GM23338 (cell line): ENCODE data around the gene TMUB1. TPM values are rescaled to one million over a fixed set of nuclear protein-coding genes. Genes with fewer than 3 reads are reported as not detected.

Experiments
- ATAC-seq: fragments of 200-7000 bp; cut with Tn5 transposase; 3 replicates; pipeline ENCODE4 v1.9.1; 2020
- DNase-seq: peaks from one replicate; pipeline ENCODE4 v3.0.0-alpha.2; 2015; ENCODE audit warnings: low spot score
- H2AFZ ChIP-seq: fragments of 200-600 bp; sonication (generic); 2 replicates; pipeline ENCODE4 v1.8.0; 2016; ENCODE audit warnings: antibody characterized with exemption, mild to moderate bottlenecking, moderate library complexity
- H3F3A ChIP-seq: fragments of 200-600 bp; sonication (generic); replicated peaks from 2 replicates; pipeline ENCODE4 v1.8.0; 2017; ENCODE audit warnings: antibody characterized with exemption, mixed run types, low read depth
- H3K27ac ChIP-seq: fragments of 200-600 bp; sonication (generic); 2 replicates; pipeline ENCODE4 v1.6.1; 2016; ENCODE audit warnings: low read depth
- H3K27me3 ChIP-seq: fragments of 200-600 bp; sonication (generic); 2 replicates; pipeline ENCODE4 v1.8.0; 2016; ENCODE audit warnings: mild to moderate bottlenecking, mixed run types, moderate library complexity; ENCODE audit not compliant: insufficient read depth
- H3K36me3 ChIP-seq: fragments of 200-600 bp; sonication (generic); 2 replicates; pipeline ENCODE4 v1.8.0; 2016; ENCODE audit warnings: mild to moderate bottlenecking; ENCODE audit not compliant: insufficient read depth
- H3K4me1 ChIP-seq: fragments of 200-600 bp; sonication (generic); 2 replicates; pipeline ENCODE4 v1.8.0; 2016; ENCODE audit warnings: mild to moderate bottlenecking, moderate library complexity; ENCODE audit not compliant: insufficient read depth
- H3K4me2 ChIP-seq: fragments of 200-600 bp; sonication (generic); 2 replicates; pipeline ENCODE4 v1.7.1; 2017; ENCODE audit warnings: mixed run types
- H3K4me3 ChIP-seq: fragments of 200-600 bp; sonication (generic); 2 replicates; pipeline ENCODE4 v1.6.1; 2016; ENCODE audit warnings: mixed run types
- H3K79me2 ChIP-seq: fragments of 200-600 bp; sonication (generic); replicated peaks from 2 replicates; pipeline ENCODE4 v1.8.0; 2017; ENCODE audit warnings: mild to moderate bottlenecking; ENCODE audit not compliant: insufficient read depth
- H3K9me2 ChIP-seq: fragments of 200-600 bp; sonication (generic); 2 replicates; pipeline ENCODE4 v1.8.0; 2017; ENCODE audit not compliant: insufficient read depth
- H4K20me1 ChIP-seq: fragments of 200-600 bp; sonication (generic); replicated peaks from 2 replicates; pipeline ENCODE4 v1.8.0; 2017; ENCODE audit warnings: mild to moderate bottlenecking; ENCODE audit not compliant: insufficient read depth
- H3K27ac Mint-ChIP-seq: 2 replicates; pipeline ENCODE4 v1.8.0; 2020; ENCODE audit warnings: inconsistent platforms, mild to moderate bottlenecking, moderate library complexity, mixed read lengths
- H3K27me3 Mint-ChIP-seq: 3 replicates; pipeline ENCODE4 v1.8.0; 2022; ENCODE audit warnings: low read depth, mild to moderate bottlenecking, moderate library complexity, mixed read lengths, inconsistent platforms; ENCODE audit not compliant: insufficient read depth, poor library complexity
- H3K36me3 Mint-ChIP-seq: 3 replicates; pipeline ENCODE4 v1.8.0; 2021; ENCODE audit warnings: low read depth, mild to moderate bottlenecking, inconsistent platforms, moderate library complexity, mixed read lengths
- H3K4me1 Mint-ChIP-seq: 3 replicates; pipeline ENCODE4 v1.8.0; 2020; ENCODE audit warnings: mild to moderate bottlenecking, inconsistent platforms, mixed read lengths
- H3K4me3 Mint-ChIP-seq: 3 replicates; pipeline ENCODE4 v1.8.0; 2021; ENCODE audit warnings: moderate library complexity, mild to moderate bottlenecking, inconsistent platforms, mixed read lengths
- H3K9me3 Mint-ChIP-seq: 3 replicates; pipeline ENCODE4 v1.8.0; 2020; ENCODE audit warnings: moderate library complexity, mild to moderate bottlenecking, inconsistent platforms, mixed read lengths
- CREB1 ChIP-seq: fragments of 250-450 bp; sonication (Bioruptor Pico); IDR thresholded peaks from 2 replicates; pipeline ENCODE4 v1.5.0; 2020; ENCODE audit warnings: low read depth, mild to moderate bottlenecking, moderate library complexity
- CTCF ChIP-seq, 2 experiments: fragments of 200-600 bp in 1 of 2; sonication (generic) in 1 of 2; conservative IDR thresholded peaks; 2 replicates each; pipeline versions ENCODE4 v1.5.1 to v1.6.1; 2016 to 2017; ENCODE audit warnings: antibody characterized with exemption in 2 of 2, low read depth in 2 of 2, mild to moderate bottlenecking in 2 of 2, moderate library complexity in 1 of 2
- ETS1 ChIP-seq: IDR thresholded peaks from 2 replicates; pipeline ENCODE4 v1.6.1; 2016; ENCODE audit warnings: antibody characterized with exemption
- JUNB ChIP-seq: IDR thresholded peaks from one replicate; pipeline ENCODE4 v1.6.1; 2016; ENCODE audit warnings: antibody characterized with exemption; ENCODE audit not compliant: unreplicated experiment
- NANOG ChIP-seq: IDR thresholded peaks from 2 replicates; pipeline ENCODE4 v1.6.1; 2016; ENCODE audit warnings: antibody characterized with exemption, borderline replicate concordance
- REST ChIP-seq: IDR thresholded peaks from one replicate; pipeline ENCODE4 v1.6.1; 2018; ENCODE audit warnings: antibody characterized with exemption; ENCODE audit not compliant: unreplicated experiment
- STAT1 ChIP-seq: IDR thresholded peaks from one replicate; pipeline ENCODE4 v1.6.1; 2016; ENCODE audit warnings: antibody characterized with exemption; ENCODE audit not compliant: unreplicated experiment
- ZNF331 ChIP-seq: fragments of 250-450 bp; sonication (Bioruptor Pico); IDR thresholded peaks from 2 replicates; pipeline ENCODE4 v1.5.0; 2020; ENCODE audit warnings: low read depth, mild to moderate bottlenecking, moderate library complexity
- ZNF462 ChIP-seq: fragments of 250-450 bp; sonication (Bioruptor Pico); IDR thresholded peaks from 2 replicates; pipeline ENCODE4 v1.5.0; 2020; ENCODE audit warnings: mild to moderate bottlenecking, moderate library complexity
- polyA plus RNA-seq: library from polyadenylated mRNA; unstranded; fragments of >200 nt; fragmentation: Nextera tagmentation; extraction: Ambion mirVana; gene quantifications from 2 replicates; pipeline ENCODE4 v1.2.1, GENCODE V29; 2016
- total RNA-seq: library from RNA; depleted of rRNA; stranded (reverse); fragments of >200 nt; shearing (Covaris generic); gene quantifications from 2 replicates; pipeline ENCODE4 v1.2.3, GENCODE V29; 2014

The TMUB1 gene
- total and polyA plus RNA-seq, 2 experiments from 2014 or later: 47.6 to 61.1 TPM

- no peak for TF ChIP-seq ZNF462 (CRISPR knock-in tag)
- TF ChIP-seq CREB1 (CRISPR knock-in tag): no peak
- no peak for TF ChIP-seq NANOG
Observed at GRCh38 chr7:151066273-151066974, 16.9 kb downstream of the TMUB1 start (continued).

- TF ChIP-seq CTCF (conservative IDR thresholded peaks at IDR 0.05; ENCODE audit: low read depth in 2 of 2): no peak
- TF ChIP-seq NANOG: no peak
- TF ChIP-seq REST: no peak
- TF ChIP-seq STAT1: no peak
- TF ChIP-seq ETS1: no peak
- TF ChIP-seq JUNB: no peak
- no peak for TF ChIP-seq ZNF331 (CRISPR knock-in tag)
- H3F3A ChIP-seq: peaks cover 15% of the 10 kb centered on the region
- ATAC-seq: no peak
- H3K36me3 ChIP-seq: peaks cover 16% of the 10 kb centered on the region
- peaks cover 31% of the 10 kb centered on the region for H3K27me3 Mint-ChIP-seq
- H2AFZ ChIP-seq: no peak overlapping the region
- H3K9me2 ChIP-seq: no peaks in the 10 kb centered on the region
- no peak overlapping the region for H3K4me3 ChIP-seq
- H3K4me1 ChIP-seq: peaks cover 29% of the 10 kb centered on the region
- H3K27me3 ChIP-seq: peaks cover 11% of the 10 kb centered on the region; the same call in 1 of the 2 replicates
- H3K79me2 ChIP-seq: peaks cover 11% of the 10 kb centered on the region
- no peak overlapping the region for H3K27ac Mint-ChIP-seq
- DNase-seq: no peak
- no peaks in the 10 kb centered on the region for H3K9me3 Mint-ChIP-seq
- H3K4me1 Mint-ChIP-seq: peaks cover 32% of the 10 kb centered on the region
- peaks cover 46% of the 10 kb centered on the region for H3K36me3 Mint-ChIP-seq
- H3K4me3 Mint-ChIP-seq: no peak overlapping the region
- no peak overlapping the region for H3K27ac ChIP-seq
- H3K4me2 ChIP-seq: no peak overlapping the region
- H4K20me1 ChIP-seq: no peaks in the 10 kb centered on the region; the same call in 1 of the 2 replicates
Observed at GRCh38 chr7:151065516-151065915, 17.8 kb downstream of the TMUB1 start.
